Liver (tissue), 9 donors: ENCODE measurements around the gene GNPDA2. TPM values are rescaled to one million over a fixed set of nuclear protein-coding genes. Genes with fewer than 3 reads are reported as not detected.

Experiments
- DNase-seq: peaks from one replicate; pipeline ENCODE4 v3.0.0-alpha.2; 2017; ENCODE audit warnings: low spot score
- H3K27ac ChIP-seq, 2 donors: one replicate each; pipeline ENCODE4 v1.7.0; 2013; ENCODE audit warnings: inconsistent platforms in 2 of 2, low read length in 2 of 2, control low read depth in 1 of 2, low read depth in 1 of 2, mild to moderate bottlenecking in 1 of 2
- H3K27me3 ChIP-seq, 4 donors: one replicate each; pipeline versions ENCODE4 v1.6.1 to v1.7.0; 2013; ENCODE audit warnings: low read length in 3 of 4, inconsistent platforms in 1 of 4, mild to moderate bottlenecking in 1 of 4, moderate library complexity in 1 of 4; ENCODE audit not compliant: control insufficient read depth in 4 of 4, insufficient read depth in 4 of 4
- H3K36me3 ChIP-seq, 4 donors: one replicate each; pipeline versions ENCODE4 v1.6.1 to v1.7.0; 2013; ENCODE audit warnings: low read length in 3 of 4, mild to moderate bottlenecking in 3 of 4, low read depth in 1 of 4, moderate library complexity in 1 of 4; ENCODE audit not compliant: control insufficient read depth in 4 of 4, insufficient read depth in 3 of 4
- H3K4me1 ChIP-seq, 4 donors: one replicate each; pipeline versions ENCODE4 v1.6.1 to v1.7.0; 2013; ENCODE audit warnings: low read length in 3 of 4, mild to moderate bottlenecking in 3 of 4, moderate library complexity in 1 of 4; ENCODE audit not compliant: control insufficient read depth in 4 of 4, insufficient read depth in 4 of 4
- H3K4me3 ChIP-seq, 3 donors: one replicate each; pipeline versions ENCODE4 v1.6.1 to v1.7.0; 2013; ENCODE audit warnings: low read length in 3 of 3, control low read depth in 1 of 3, low read depth in 1 of 3, mild to moderate bottlenecking in 1 of 3
- H3K9ac ChIP-seq, 2 donors: one replicate each; pipeline ENCODE4 v1.7.0; 2013; ENCODE audit warnings: low read length in 2 of 2, mild to moderate bottlenecking in 2 of 2, moderate library complexity in 2 of 2, control low read depth in 1 of 2, low read depth in 1 of 2
- H3K9me3 ChIP-seq, 4 donors: one replicate each; pipeline versions ENCODE4 v1.6.1 to v1.7.0; 2013; ENCODE audit warnings: low read length in 3 of 4; ENCODE audit not compliant: control insufficient read depth in 4 of 4
- ATF3 ChIP-seq: IDR thresholded peaks from 2 replicates; pipeline ENCODE4 v1.6.1; 2016; ENCODE audit warnings: antibody characterized with exemption
- EGR1 ChIP-seq, 2 donors: IDR thresholded peaks; 2 replicates each; pipeline ENCODE4 v1.6.1; 2016 to 2018; ENCODE audit warnings: antibody characterized with exemption in 2 of 2, low read depth in 2 of 2
- FOXA1 ChIP-seq: IDR thresholded peaks from 2 replicates; pipeline ENCODE4 v1.6.1; 2016; ENCODE audit warnings: antibody characterized with exemption
- FOXA2 ChIP-seq: IDR thresholded peaks from 2 replicates; pipeline ENCODE4 v1.6.1; 2016; ENCODE audit warnings: antibody characterized with exemption
- GABPA ChIP-seq, 2 donors: IDR thresholded peaks in 1 of 2; conservative IDR thresholded peaks in 1 of 2; 2 replicates each; pipeline ENCODE4 v1.6.1; 2016; ENCODE audit warnings: antibody characterized with exemption in 2 of 2, mild to moderate bottlenecking in 1 of 2, moderate library complexity in 1 of 2
- HNF4A ChIP-seq, 2 donors: conservative IDR thresholded peaks; 2 replicates each; pipeline ENCODE4 v1.6.1; 2016; ENCODE audit warnings: antibody characterized with exemption in 2 of 2, mild to moderate bottlenecking in 2 of 2
- HNF4G ChIP-seq: IDR thresholded peaks from 2 replicates; pipeline ENCODE4 v1.6.1; 2016; ENCODE audit warnings: antibody characterized with exemption
- JUND ChIP-seq, 2 donors: IDR thresholded peaks; 2 replicates each; pipeline ENCODE4 v1.6.1; 2016; ENCODE audit warnings: antibody characterized with exemption in 2 of 2
- NR2F2 ChIP-seq: IDR thresholded peaks from 2 replicates; pipeline ENCODE4 v1.6.1; 2016; ENCODE audit warnings: antibody characterized with exemption
- RAD21 ChIP-seq, 2 donors: IDR thresholded peaks; 2 replicates each; pipeline ENCODE4 v1.6.1; 2016; ENCODE audit warnings: antibody characterized with exemption in 2 of 2, mild to moderate bottlenecking in 2 of 2
- RXRA ChIP-seq, 2 donors: IDR thresholded peaks; 2 replicates each; pipeline ENCODE4 v1.6.1; 2017 to 2018; ENCODE audit warnings: antibody characterized with exemption in 2 of 2, mild to moderate bottlenecking in 1 of 2
- SP1 ChIP-seq: IDR thresholded peaks from 2 replicates; pipeline ENCODE4 v1.6.1; 2018; ENCODE audit warnings: antibody characterized with exemption, mild to moderate bottlenecking
- TAF1 ChIP-seq: conservative IDR thresholded peaks from 2 replicates; pipeline ENCODE4 v1.6.1; 2016; ENCODE audit warnings: antibody characterized with exemption, mild to moderate bottlenecking
- YY1 ChIP-seq: IDR thresholded peaks from 2 replicates; pipeline ENCODE4 v1.6.1; 2016; ENCODE audit warnings: antibody characterized with exemption, mild to moderate bottlenecking
- ZBTB33 ChIP-seq: IDR thresholded peaks from 2 replicates; pipeline ENCODE4 v1.6.1; 2016; ENCODE audit warnings: antibody characterized with exemption
- WGBS: extraction: QIAGEN DNeasy Blood & Tissue Kit; methylation state at CpG from one replicate; pipeline ENCODE4 v1.1.7; 2013; 5-methylcytosine and 5-hydroxymethylcytosine counted together
- polyA plus RNA-seq, 2 donors: library from polyadenylated mRNA; stranded (reverse) in 1 of 2; unstranded in 1 of 2; fragments of 200-250 nt in 1 of 2; fragments of >200 nt in 1 of 2; fragmentation: Nextera tagmentation in 1 of 2; extraction: Ambion mirVana in 1 of 2; gene quantifications; one replicate each; pipeline versions ENCODE4 v1.2.1 to v1.2.3, GENCODE V29; 2013 to 2015
- total RNA-seq, 2 donors: library from RNA; depleted of rRNA; stranded (reverse); fragments of >200 nt; gene quantifications; one replicate each; pipeline ENCODE4 v1.2.3, GENCODE V29; 2014
- TF ChIP-seq, protein P1 (sequence below): fragments of 150-350 bp; IDR thresholded peaks from 2 replicates; pipeline ENCODE4 v1.5.1; 2017; ENCODE audit warnings: improper control_type of control experiment, low read depth, low read length; ENCODE audit not compliant: missing input control
- TF ChIP-seq, protein P2 (sequence below): IDR thresholded peaks from 2 replicates; pipeline ENCODE4 v1.6.1; 2016; ENCODE audit warnings: antibody characterized with exemption, mild to moderate bottlenecking
- TF ChIP-seq, protein P3 (sequence below): IDR thresholded peaks from 2 replicates; pipeline ENCODE4 v1.6.1; 2016; ENCODE audit warnings: antibody characterized with exemption
- donor health status: healthy.
- donor health status: healthy.
- donor health status: healthy.
- donor health status: healthy.
- donor health status: healthy.

GNPDA2 gene
- total and polyA plus RNA-seq, 4 donors, result 1.5 to 5.3 (median 3.6) TPM

- no peak for TF ChIP-seq RAD21 (IDR thresholded peaks at IDR 0.05)
- no peak for TF ChIP-seq SP1
- no peak for TF ChIP-seq JUND (IDR thresholded peaks at IDR 0.05)
- TF ChIP-seq, protein P1, sequence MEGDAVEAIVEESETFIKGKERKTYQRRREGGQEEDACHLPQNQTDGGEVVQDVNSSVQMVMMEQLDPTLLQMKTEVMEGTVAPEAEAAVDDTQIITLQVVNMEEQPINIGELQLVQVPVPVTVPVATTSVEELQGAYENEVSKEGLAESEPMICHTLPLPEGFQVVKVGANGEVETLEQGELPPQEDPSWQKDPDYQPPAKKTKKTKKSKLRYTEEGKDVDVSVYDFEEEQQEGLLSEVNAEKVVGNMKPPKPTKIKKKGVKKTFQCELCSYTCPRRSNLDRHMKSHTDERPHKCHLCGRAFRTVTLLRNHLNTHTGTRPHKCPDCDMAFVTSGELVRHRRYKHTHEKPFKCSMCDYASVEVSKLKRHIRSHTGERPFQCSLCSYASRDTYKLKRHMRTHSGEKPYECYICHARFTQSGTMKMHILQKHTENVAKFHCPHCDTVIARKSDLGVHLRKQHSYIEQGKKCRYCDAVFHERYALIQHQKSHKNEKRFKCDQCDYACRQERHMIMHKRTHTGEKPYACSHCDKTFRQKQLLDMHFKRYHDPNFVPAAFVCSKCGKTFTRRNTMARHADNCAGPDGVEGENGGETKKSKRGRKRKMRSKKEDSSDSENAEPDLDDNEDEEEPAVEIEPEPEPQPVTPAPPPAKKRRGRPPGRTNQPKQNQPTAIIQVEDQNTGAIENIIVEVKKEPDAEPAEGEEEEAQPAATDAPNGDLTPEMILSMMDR, result no peak
- no peak for TF ChIP-seq FOXA2
- no peak for TF ChIP-seq GABPA (IDR thresholded peaks at IDR 0.05 in 1 of 2, conservative IDR thresholded peaks at IDR 0.05 in 1 of 2)
- no peak for TF ChIP-seq EGR1 (IDR thresholded peaks at IDR 0.05; ENCODE audit: low read depth in 2 of 2)
- TF ChIP-seq ZBTB33, result no peak
- TF ChIP-seq YY1, result no peak
- TF ChIP-seq, protein P2, sequence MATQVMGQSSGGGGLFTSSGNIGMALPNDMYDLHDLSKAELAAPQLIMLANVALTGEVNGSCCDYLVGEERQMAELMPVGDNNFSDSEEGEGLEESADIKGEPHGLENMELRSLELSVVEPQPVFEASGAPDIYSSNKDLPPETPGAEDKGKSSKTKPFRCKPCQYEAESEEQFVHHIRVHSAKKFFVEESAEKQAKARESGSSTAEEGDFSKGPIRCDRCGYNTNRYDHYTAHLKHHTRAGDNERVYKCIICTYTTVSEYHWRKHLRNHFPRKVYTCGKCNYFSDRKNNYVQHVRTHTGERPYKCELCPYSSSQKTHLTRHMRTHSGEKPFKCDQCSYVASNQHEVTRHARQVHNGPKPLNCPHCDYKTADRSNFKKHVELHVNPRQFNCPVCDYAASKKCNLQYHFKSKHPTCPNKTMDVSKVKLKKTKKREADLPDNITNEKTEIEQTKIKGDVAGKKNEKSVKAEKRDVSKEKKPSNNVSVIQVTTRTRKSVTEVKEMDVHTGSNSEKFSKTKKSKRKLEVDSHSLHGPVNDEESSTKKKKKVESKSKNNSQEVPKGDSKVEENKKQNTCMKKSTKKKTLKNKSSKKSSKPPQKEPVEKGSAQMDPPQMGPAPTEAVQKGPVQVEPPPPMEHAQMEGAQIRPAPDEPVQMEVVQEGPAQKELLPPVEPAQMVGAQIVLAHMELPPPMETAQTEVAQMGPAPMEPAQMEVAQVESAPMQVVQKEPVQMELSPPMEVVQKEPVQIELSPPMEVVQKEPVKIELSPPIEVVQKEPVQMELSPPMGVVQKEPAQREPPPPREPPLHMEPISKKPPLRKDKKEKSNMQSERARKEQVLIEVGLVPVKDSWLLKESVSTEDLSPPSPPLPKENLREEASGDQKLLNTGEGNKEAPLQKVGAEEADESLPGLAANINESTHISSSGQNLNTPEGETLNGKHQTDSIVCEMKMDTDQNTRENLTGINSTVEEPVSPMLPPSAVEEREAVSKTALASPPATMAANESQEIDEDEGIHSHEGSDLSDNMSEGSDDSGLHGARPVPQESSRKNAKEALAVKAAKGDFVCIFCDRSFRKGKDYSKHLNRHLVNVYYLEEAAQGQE, result no peak
- TF ChIP-seq TAF1, result no peak
- no peak for TF ChIP-seq FOXA1
- TF ChIP-seq HNF4G, result no peak
- TF ChIP-seq NR2F2, result no peak
- TF ChIP-seq, protein P3, sequence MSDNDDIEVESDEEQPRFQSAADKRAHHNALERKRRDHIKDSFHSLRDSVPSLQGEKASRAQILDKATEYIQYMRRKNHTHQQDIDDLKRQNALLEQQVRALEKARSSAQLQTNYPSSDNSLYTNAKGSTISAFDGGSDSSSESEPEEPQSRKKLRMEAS, result no peak
- TF ChIP-seq HNF4A (conservative IDR thresholded peaks at IDR 0.05), result no peak
- no peak for TF ChIP-seq ATF3
- no peak overlapping the region for H3K4me3 ChIP-seq
- 83% methylated on average over 2 of the region's 2 CpGs for WGBS
- H3K27me3 ChIP-seq, result peaks cover 0 to 3% (median 0%) of the 10 kb centered on the region in 4 donors
- no peaks in the 10 kb centered on the region for H3K9me3 ChIP-seq
- DNase-seq, result no peak
- H3K9ac ChIP-seq, result no peak overlapping the region
- H3K27ac ChIP-seq, result no peak overlapping the region
- H3K36me3 ChIP-seq, result no peaks in the 10 kb centered on the region
- no peaks in the 10 kb centered on the region for H3K4me1 ChIP-seq
These were observed 13.8 kb upstream of the GNPDA2 start for GRCh38 chr4:44740201-44740600.

GRCh38 chr4:44738615-44739014 is 12.3 kb upstream of the GNPDA2 start:
- Histone ChIP-seq H3K4me1 (no peaks in the 10 kb centered on the region), H3K27ac (no peak overlapping the region), H3K27me3 (peaks cover 0 to 3% (median 0%) of the 10 kb centered on the region in 4 donors), H3K4me3 (no peak overlapping the region), H3K36me3 (no peaks in the 10 kb centered on the region), H3K9me3 (no peaks in the 10 kb centered on the region), H3K9ac (no peak overlapping the region)
- DNase-seq, result no peak
- WGBS, result 25% methylated on average over 2 of the region's 2 CpGs
- no peak for TF ChIP-seq JUND (IDR thresholded peaks at IDR 0.05)
- TF ChIP-seq, protein P2, result no peak
- TF ChIP-seq RXRA (IDR thresholded peaks at IDR 0.05), result no peak
- TF ChIP-seq NR2F2, result no peak
- no peak for TF ChIP-seq TAF1
- TF ChIP-seq, protein P1, result peak; percentile 28
- TF ChIP-seq HNF4A (conservative IDR thresholded peaks at IDR 0.05), result no peak
- TF ChIP-seq EGR1 (IDR thresholded peaks at IDR 0.05; ENCODE audit: low read depth in 2 of 2), result no peak
- TF ChIP-seq SP1, result no peak
